Psoas muscle (tissue), 8 donors: ENCODE results near the gene PCDH9. TPM values are rescaled to one million over a fixed set of nuclear protein-coding genes. Genes with fewer than 3 reads are reported as not detected.

Experiments used
- ATAC-seq, 4 donors: fragments of 200-7000 bp; cut with Tn5 transposase; one replicate each; pipeline ENCODE4 v1.9.1; 2020; ENCODE audit warnings: moderate library complexity in 3 of 4, mild to moderate bottlenecking in 2 of 4
- DNase-seq, 2 donors: peaks; one replicate each; pipeline ENCODE4 v3.0.0-alpha.2; 2020
- H3K27ac ChIP-seq: fragments of 200-600 bp; one replicate; pipeline ENCODE4 v1.8.0; 2022
- H3K27me3 ChIP-seq, 3 donors: fragments of 200-600 bp in 1 of 3; one replicate each; pipeline versions ENCODE4 v1.6.1 to v1.8.0; 2013 to 2022; ENCODE audit warnings: low read length in 2 of 3, mild to moderate bottlenecking in 2 of 3, moderate library complexity in 1 of 3; ENCODE audit not compliant: insufficient read depth in 3 of 3
- H3K36me3 ChIP-seq, 2 donors: fragments of 200-600 bp in 1 of 2; one replicate each; pipeline versions ENCODE4 v1.6.1 to v1.8.0; 2013 to 2022; ENCODE audit warnings: low read depth in 1 of 2, mild to moderate bottlenecking in 1 of 2, moderate library complexity in 1 of 2; ENCODE audit not compliant: insufficient read depth in 1 of 2
- H3K4me1 ChIP-seq: fragments of 200-600 bp; one replicate; pipeline ENCODE4 v1.8.0; 2022
- H3K4me3 ChIP-seq: fragments of 200-600 bp; one replicate; pipeline ENCODE4 v1.8.0; 2022; ENCODE audit warnings: mild to moderate bottlenecking
- H3K9me3 ChIP-seq: fragments of 200-600 bp; one replicate; pipeline ENCODE4 v1.8.0; 2022
- CTCF ChIP-seq: fragments of 200-600 bp; IDR thresholded peaks from one replicate; pipeline ENCODE4 v1.8.0; 2022; ENCODE audit warnings: antibody characterized with exemption
- WGBS, 3 donors: extraction: QIAGEN DNeasy Blood & Tissue Kit; methylation state at CpG; one replicate each; pipeline versions ENCODE4 v1.1.6 to v1.1.7; 2013; 5-methylcytosine and 5-hydroxymethylcytosine counted together
- intact Hi-C, 2 donors: fragments of 100-400 bp; cut with DNase I; formaldehyde crosslinking; loops; one replicate each; pipeline versions ENCODE4 v1.11.0 to v1.14.2; 2022
- polyA plus RNA-seq, 3 donors: library from polyadenylated mRNA; stranded (reverse); fragments of 200-250 nt; gene quantifications; one replicate each; pipeline ENCODE4 v1.2.3, GENCODE V29; 2013
- total RNA-seq, 4 donors: library from RNA; stranded (reverse); fragmentation: NEBNext Ultra II Directional in 2 of 4; extraction: Animal tissue kit (Norgen Biotek cat#: 25700) in 2 of 4; gene quantifications; one replicate each; pipeline versions ENCODE4 v1.2.1 to v1.2.4, GENCODE V29; 2021 to 2023
- donor health status: healthy with polysubstance abuse.
- donor health status: DM: no; HTN: no; CAD: no; lungs with moderate emphysema.
- donor health status: Bipolar disorder and iron deficiency.
- donor health status: healthy.
- donor health status: DM: yes; HTN: yes; CAD: no.
- donor health status: DM: no; HTN: no; CAD: no.
- donor health status: DM: no; HTN: no; CAD: no.
- donor health status: DM: yes; HTN: yes; CAD: no.

The PCDH9 gene
- total and polyA plus RNA-seq, 7 donors: 0.27 to 4.9 (median 2.1) TPM

DNA sequence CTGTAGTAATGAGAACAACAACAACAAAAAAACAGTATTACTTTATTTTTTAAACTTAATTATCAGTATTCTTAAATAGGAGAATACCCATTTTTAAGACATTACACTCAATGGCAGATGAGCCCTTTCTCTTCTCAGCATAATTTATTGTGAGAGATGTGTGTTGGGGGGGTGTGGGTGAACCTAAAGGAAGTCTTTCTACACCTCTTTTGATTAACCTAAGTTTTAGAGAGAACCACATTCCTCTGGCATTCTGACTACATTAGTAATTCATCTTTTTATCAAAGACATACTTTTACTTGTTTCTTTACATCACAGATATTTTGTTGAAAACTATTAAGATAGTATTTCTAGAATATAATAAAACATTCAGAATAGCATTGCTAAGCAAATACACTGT lies 890.9 kb downstream of the PCDH9 start:
- intact Hi-C loops: no loop called here
- no peak for TF ChIP-seq CTCF

DNA sequence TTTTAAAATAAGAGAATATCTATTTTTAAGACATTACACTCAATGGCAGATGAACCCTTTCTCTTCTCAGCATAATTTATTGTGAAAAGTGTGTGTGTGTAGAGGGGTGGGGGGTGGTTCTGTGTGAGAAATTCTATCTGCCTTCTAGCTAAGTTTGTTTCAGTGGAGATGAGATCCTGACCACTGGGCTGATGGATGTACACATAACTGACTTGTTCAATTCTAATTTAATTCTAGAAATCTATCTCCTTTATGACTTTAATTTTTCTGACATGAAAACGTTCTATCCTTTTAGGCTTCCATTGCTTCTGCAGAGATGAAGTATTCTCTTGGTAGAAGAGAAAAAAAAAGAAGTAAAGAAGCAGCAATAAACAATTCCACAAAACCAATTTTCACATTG lies 891.6 kb downstream of the PCDH9 start:
- 30 to 54% (median 44%) methylated on average over 1 of the region's 1 CpG for WGBS, 3 donors
- H3K27ac ChIP-seq: no peak overlapping the region
- no peaks in the 10 kb centered on the region for H3K36me3 ChIP-seq
- DNase-seq (no peak), ATAC-seq (no peak)
- no peaks in the 10 kb centered on the region for H3K4me1 ChIP-seq
- no peaks in the 10 kb centered on the region for H3K9me3 ChIP-seq
- intact Hi-C loops: no loop called here
- no peak overlapping the region for H3K4me3 ChIP-seq
- H3K27me3 ChIP-seq: no peaks in the 10 kb centered on the region
- TF ChIP-seq CTCF: no peak

More for the DNA sequence above, 890.9 kb downstream of the PCDH9 start:
- Histone ChIP-seq H3K4me3 (no peak overlapping the region), H3K27ac (no peak overlapping the region), H3K36me3 (no peaks in the 10 kb centered on the region), H3K4me1 (no peaks in the 10 kb centered on the region), H3K27me3 (no peaks in the 10 kb centered on the region), H3K9me3 (no peaks in the 10 kb centered on the region)
- ATAC-seq (no peak), DNase-seq (no peak)

GRCh38 chr13:66335626-66336025 lies 894.5 kb downstream of the PCDH9 start:
- intact Hi-C loops: no loop called here
- ATAC-seq (no peak), DNase-seq (no peak)
- TF ChIP-seq CTCF: no peak
- 91 to 93% (median 92%) methylated on average over 4 of the region's 4 CpGs for WGBS, 3 donors
- Histone ChIP-seq H3K27ac (no peak overlapping the region), H3K4me1 (no peaks in the 10 kb centered on the region), H3K27me3 (no peaks in the 10 kb centered on the region), H3K4me3 (no peak overlapping the region), H3K9me3 (no peaks in the 10 kb centered on the region), H3K36me3 (no peaks in the 10 kb centered on the region)

GRCh38 chr13:66329988-66330451 lies 900.1 kb downstream of the PCDH9 start:
- DNase-seq (no peak), ATAC-seq (no peak)
- TF ChIP-seq CTCF: no peak
- H3K4me1 ChIP-seq: no peaks in the 10 kb centered on the region
- H3K4me3 ChIP-seq: no peak overlapping the region
- 64 to 77% (median 70%) methylated on average over 1 of the region's 1 CpG for WGBS, 3 donors
- intact Hi-C loops: no loop called here
- no peaks in the 10 kb centered on the region for H3K36me3 ChIP-seq
- no peaks in the 10 kb centered on the region for H3K9me3 ChIP-seq
- no peak overlapping the region for H3K27ac ChIP-seq
- no peaks in the 10 kb centered on the region for H3K27me3 ChIP-seq

- intact Hi-C loops: no loop called here
- DNase-seq: no peak
- TF ChIP-seq CTCF: no peak
- Histone ChIP-seq H3K27ac (no peak overlapping the region), H3K4me3 (no peak overlapping the region), H3K4me1 (no peaks in the 10 kb centered on the region), H3K9me3 (no peaks in the 10 kb centered on the region), H3K27me3 (no peaks in the 10 kb centered on the region), H3K36me3 (no peaks in the 10 kb centered on the region)
- ATAC-seq: no peak
- WGBS, 3 donors: 67 to 82% (median 67%) methylated on average over 5 of the region's 5 CpGs
These were observed 901.7 kb downstream of the PCDH9 start for GRCh38 chr13:66328476-66328875.
